HFFc6 (cell line): ENCODE data around the gene INHA. TPM values are rescaled to one million over a fixed set of nuclear protein-coding genes. Genes with fewer than 3 reads are reported as not detected.

ENCODE experiments used
- DNase-seq: peaks from one replicate; pipeline ENCODE4 v3.0.0-alpha.2; 2018
- H3K27ac Mint-ChIP-seq: 2 replicates; pipeline ENCODE4 v1.8.0; 2020; ENCODE audit warnings: mild to moderate bottlenecking, mixed read lengths
- H3K27me3 Mint-ChIP-seq: 2 replicates; pipeline ENCODE4 v1.8.0; 2021; ENCODE audit warnings: mild to moderate bottlenecking, moderate library complexity, mixed read lengths; ENCODE audit not compliant: insufficient read depth
- H3K36me3 Mint-ChIP-seq: 2 replicates; pipeline ENCODE4 v1.8.0; 2021; ENCODE audit warnings: low read depth, mixed read lengths
- H3K4me1 Mint-ChIP-seq: 2 replicates; pipeline ENCODE4 v1.8.0; 2020; ENCODE audit warnings: low read depth, mixed read lengths
- H3K4me3 Mint-ChIP-seq: 2 replicates; pipeline ENCODE4 v1.8.0; 2020; ENCODE audit warnings: mild to moderate bottlenecking, moderate library complexity, mixed read lengths
- H3K9me3 Mint-ChIP-seq: 2 replicates; pipeline ENCODE4 v1.8.0; 2020; ENCODE audit warnings: mild to moderate bottlenecking, mixed read lengths
- total RNA-seq, 6 experiments: library from RNA; stranded (reverse); fragmentation: NEBNext Ultra II Directional; extraction: Animal tissue kit (Norgen Biotek cat#: 25700); gene quantifications; 2 replicates in 1 of 6; 3 replicates in 5 of 6; pipeline ENCODE4 v1.2.3, GENCODE V29; 2021
- TF ChIP-seq, protein P1 (sequence below): fragments of 200-600 bp; sonication (generic); IDR thresholded peaks from 2 replicates; pipeline ENCODE4 v1.5.0; 2021; ENCODE audit warnings: antibody characterized with exemption, mild to moderate bottlenecking

Gene INHA
- total RNA-seq, 6 experiments from 2014 or later: 0.14 to 0.45 (median 0.25) TPM; not detected in 1

DNA sequence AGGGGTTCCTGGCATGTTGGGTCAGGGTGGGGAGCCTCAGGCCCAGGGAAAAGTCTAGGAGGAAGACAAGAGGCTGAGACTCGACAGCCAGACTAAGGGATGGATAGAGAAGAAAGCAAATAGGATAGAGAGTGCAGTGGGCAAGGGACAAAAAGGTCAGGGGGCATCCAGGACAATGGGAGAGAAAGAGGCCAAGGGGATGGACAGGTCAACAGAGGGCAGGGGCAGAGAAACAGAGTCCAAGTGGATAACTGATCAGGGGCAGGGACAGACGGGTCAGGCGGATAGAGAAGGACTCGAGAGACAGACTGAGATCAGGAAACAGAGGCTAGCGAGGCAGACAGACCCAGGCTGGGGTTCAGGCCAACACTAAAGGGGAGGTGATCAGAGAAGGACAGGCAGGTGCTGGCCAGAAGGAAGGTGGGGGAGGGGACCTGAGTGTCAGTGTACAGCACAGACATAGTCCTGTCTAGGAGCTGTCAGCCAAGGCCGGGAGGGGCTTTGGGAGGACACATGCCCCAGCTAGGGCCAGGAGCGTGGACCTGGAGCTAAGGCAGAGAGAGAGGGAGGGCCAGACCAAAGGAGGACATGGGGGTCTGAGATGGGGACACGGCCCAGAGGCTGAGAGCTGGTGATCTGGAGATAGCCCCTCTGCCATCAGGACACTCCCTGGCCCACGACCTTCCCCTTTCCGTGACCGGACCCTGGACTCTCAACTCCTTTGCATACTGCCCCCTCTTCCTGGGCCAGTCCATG lies 45.6 kb upstream of the INHA start:
- Mint-ChIP-seq H3K4me1 (peaks cover 11% of the 10 kb centered on the region), H3K4me3 (no peak overlapping the region), H3K27ac (no peak overlapping the region), H3K9me3 (no peaks in the 10 kb centered on the region), H3K27me3 (peaks cover 23% of the 10 kb centered on the region), H3K36me3 (no peaks in the 10 kb centered on the region)
- TF ChIP-seq, protein P1, sequence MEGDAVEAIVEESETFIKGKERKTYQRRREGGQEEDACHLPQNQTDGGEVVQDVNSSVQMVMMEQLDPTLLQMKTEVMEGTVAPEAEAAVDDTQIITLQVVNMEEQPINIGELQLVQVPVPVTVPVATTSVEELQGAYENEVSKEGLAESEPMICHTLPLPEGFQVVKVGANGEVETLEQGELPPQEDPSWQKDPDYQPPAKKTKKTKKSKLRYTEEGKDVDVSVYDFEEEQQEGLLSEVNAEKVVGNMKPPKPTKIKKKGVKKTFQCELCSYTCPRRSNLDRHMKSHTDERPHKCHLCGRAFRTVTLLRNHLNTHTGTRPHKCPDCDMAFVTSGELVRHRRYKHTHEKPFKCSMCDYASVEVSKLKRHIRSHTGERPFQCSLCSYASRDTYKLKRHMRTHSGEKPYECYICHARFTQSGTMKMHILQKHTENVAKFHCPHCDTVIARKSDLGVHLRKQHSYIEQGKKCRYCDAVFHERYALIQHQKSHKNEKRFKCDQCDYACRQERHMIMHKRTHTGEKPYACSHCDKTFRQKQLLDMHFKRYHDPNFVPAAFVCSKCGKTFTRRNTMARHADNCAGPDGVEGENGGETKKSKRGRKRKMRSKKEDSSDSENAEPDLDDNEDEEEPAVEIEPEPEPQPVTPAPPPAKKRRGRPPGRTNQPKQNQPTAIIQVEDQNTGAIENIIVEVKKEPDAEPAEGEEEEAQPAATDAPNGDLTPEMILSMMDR: no peak
- DNase-seq: no peak

DNA sequence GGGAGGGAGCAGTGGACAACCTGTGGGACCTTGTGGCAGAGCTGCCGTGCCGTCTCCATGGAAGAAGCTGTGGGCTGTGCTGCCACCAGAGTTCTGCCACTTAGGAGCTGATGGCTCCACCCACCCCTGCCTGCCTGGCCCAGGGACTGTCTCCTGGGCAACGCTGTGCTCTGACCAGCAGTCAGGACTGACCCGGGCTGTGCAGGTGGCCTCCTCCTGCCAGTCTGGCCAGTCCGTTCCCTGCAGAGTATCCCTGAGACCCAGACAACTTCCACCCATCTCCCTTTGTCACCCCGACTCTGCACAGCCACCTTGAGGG lies 45.1 kb upstream of the INHA start:
- Mint-ChIP-seq H3K9me3 (no peaks in the 10 kb centered on the region), H3K27me3 (peaks cover 23% of the 10 kb centered on the region), H3K4me1 (peaks cover 6% of the 10 kb centered on the region), H3K36me3 (no peaks in the 10 kb centered on the region), H3K4me3 (no peak overlapping the region), H3K27ac (no peak overlapping the region)
- TF ChIP-seq, protein P1: no peak
- DNase-seq: no peak

DNA sequence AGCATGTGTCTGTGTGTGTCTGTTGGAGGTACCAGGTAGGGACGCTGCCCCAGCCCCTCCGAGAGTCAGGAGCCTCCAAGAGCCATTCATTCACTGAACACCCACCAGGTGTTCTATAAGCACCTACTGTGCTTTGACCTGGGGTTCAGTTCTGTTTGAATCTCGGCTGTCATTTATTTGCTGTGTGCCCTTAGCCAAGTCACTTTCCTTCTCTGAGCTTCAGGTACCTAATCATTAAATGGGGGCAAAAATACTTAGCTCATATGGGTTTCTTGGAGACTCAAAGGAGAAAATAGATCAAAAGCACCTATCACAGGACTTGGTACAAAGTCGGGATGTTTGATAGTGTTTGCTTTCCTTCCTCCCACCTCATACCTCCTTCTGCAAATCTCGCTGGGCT lies 44.6 kb upstream of the INHA start:
- TF ChIP-seq, protein P1: no peak
- H3K4me1 Mint-ChIP-seq: peaks cover 4% of the 10 kb centered on the region; the same call in 1 of the 2 replicates
- no peak overlapping the region for H3K27ac Mint-ChIP-seq
- peaks cover 23% of the 10 kb centered on the region for H3K27me3 Mint-ChIP-seq
- no peaks in the 10 kb centered on the region for H3K9me3 Mint-ChIP-seq
- H3K36me3 Mint-ChIP-seq: no peaks in the 10 kb centered on the region
- H3K4me3 Mint-ChIP-seq: no peak overlapping the region
- no peak for DNase-seq

DNA sequence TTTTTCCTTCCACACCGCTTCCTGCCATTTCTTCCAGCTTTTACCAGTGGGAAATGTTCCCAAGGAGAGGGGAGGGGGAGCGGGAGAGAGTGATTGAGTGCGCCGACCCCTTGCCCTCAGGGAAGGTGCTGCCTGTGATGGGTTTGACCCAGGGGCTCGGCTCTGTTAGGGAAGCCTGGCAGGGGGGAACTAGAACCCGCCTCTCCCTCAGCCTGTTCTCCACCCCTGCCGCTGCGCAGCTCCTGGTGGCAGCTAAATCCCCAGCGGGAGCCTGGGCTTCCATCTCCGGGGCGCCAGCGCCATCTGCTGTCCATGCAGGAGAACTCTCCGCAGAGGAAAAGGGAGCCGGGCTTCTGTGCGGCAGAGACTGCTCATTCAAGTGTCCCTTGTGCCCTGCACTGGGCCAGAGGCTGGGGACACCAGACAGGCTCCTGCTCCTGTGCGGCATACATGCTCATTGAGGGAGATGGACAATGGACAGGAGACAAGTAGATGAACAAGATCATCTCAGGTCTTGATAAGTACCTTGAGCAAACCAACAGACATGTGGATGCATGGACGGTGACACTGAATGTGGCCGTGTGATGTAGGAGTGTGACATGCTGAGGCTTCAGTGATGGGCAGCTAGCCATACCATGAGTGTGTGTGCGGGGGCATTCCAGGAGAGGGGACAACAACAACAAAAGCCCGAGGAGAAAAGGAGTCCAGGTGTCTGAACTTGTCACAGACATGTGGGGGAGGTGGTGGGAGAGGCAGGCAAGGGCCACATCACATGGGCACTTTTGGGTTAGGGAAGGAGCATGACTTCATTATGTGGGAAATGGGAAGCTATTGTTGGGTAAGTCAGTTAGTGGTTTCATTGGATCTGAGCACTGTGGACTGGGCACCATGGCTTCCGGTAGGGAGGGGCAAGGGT lies 41.8 kb upstream of the INHA start:
- H3K4me3 Mint-ChIP-seq: peak overlapping the region; percentile 66
- no peak overlapping the region for H3K27ac Mint-ChIP-seq
- H3K9me3 Mint-ChIP-seq: no peaks in the 10 kb centered on the region
- H3K36me3 Mint-ChIP-seq: no peaks in the 10 kb centered on the region
- 0 out of 2 replicates have a peak, but pooled peaks cover 4% of the 10 kb centered on the region for H3K4me1 Mint-ChIP-seq
- H3K27me3 Mint-ChIP-seq: peaks cover 33% of the 10 kb centered on the region
- peak; percentile 75 for DNase-seq
- TF ChIP-seq, protein P1: peak; percentile 97

DNA sequence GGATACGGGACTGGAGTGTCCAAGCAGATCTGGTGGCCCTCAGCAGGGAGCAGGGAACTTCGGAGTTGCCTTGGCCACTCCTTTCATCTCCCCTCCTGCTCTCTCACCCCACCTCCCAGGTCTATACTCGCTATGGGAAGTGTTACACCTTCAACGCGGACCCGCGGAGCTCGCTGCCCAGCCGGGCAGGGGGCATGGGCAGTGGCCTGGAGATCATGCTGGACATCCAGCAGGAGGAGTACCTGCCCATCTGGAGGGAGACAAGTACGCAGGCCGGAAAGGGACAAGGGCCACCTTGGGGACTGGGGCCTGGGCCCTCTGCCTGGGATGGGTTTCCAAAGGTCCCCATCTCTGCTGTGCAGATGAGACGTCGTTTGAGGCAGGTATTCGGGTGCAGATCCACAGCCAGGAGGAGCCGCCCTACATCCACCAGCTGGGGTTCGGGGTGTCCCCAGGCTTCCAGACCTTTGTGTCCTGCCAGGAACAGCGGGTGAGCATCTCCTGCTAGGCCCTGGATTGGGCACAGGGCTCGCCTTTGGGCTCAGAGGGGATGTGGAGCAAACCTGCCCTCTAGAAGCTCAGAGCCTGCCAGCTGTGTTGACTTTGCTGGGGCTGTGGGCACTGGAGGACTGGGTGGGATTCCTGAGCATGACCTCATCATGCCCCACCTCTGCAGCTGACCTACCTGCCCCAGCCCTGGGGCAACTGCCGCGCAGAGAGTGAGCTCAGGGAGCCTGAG lies 40.3 kb upstream of the INHA start:
- no peaks in the 10 kb centered on the region for H3K36me3 Mint-ChIP-seq
- H3K9me3 Mint-ChIP-seq: no peaks in the 10 kb centered on the region
- H3K4me1 Mint-ChIP-seq: 0 out of 2 replicates have a peak, but pooled peaks cover 4% of the 10 kb centered on the region
- no peak for DNase-seq
- no peak overlapping the region for H3K27ac Mint-ChIP-seq
- H3K27me3 Mint-ChIP-seq: peaks cover 29% of the 10 kb centered on the region
- TF ChIP-seq, protein P1: no peak
- H3K4me3 Mint-ChIP-seq: no peak overlapping the region
